Myocyte (in vitro differentiated cells): ENCODE data around the gene USP40. TPM values are rescaled to one million over a fixed set of nuclear protein-coding genes. Genes with fewer than 3 reads are reported as not detected.
"Not testable (repeated sequence)": the region's sequence is repeated elsewhere in the genome, so short reads cannot be mapped to it uniquely, and the experiment has no call there.

Experiments used
- DNase-seq: peaks from one replicate; pipeline ENCODE4 v3.0.0-alpha.2; 2012; ENCODE audit warnings: low read depth
- polyA plus RNA-seq: library from polyadenylated mRNA; unstranded; fragments of >200 nt; gene quantifications from one replicate; pipeline ENCODE4 v1.2.1, GENCODE V29; 2012; ENCODE audit warnings: missing spikeins
- total RNA-seq: library from RNA; depleted of rRNA; stranded (reverse); fragments of >200 nt; gene quantifications from 2 replicates; pipeline ENCODE4 v1.2.3, GENCODE V29; 2014

The USP40 gene, protein sequence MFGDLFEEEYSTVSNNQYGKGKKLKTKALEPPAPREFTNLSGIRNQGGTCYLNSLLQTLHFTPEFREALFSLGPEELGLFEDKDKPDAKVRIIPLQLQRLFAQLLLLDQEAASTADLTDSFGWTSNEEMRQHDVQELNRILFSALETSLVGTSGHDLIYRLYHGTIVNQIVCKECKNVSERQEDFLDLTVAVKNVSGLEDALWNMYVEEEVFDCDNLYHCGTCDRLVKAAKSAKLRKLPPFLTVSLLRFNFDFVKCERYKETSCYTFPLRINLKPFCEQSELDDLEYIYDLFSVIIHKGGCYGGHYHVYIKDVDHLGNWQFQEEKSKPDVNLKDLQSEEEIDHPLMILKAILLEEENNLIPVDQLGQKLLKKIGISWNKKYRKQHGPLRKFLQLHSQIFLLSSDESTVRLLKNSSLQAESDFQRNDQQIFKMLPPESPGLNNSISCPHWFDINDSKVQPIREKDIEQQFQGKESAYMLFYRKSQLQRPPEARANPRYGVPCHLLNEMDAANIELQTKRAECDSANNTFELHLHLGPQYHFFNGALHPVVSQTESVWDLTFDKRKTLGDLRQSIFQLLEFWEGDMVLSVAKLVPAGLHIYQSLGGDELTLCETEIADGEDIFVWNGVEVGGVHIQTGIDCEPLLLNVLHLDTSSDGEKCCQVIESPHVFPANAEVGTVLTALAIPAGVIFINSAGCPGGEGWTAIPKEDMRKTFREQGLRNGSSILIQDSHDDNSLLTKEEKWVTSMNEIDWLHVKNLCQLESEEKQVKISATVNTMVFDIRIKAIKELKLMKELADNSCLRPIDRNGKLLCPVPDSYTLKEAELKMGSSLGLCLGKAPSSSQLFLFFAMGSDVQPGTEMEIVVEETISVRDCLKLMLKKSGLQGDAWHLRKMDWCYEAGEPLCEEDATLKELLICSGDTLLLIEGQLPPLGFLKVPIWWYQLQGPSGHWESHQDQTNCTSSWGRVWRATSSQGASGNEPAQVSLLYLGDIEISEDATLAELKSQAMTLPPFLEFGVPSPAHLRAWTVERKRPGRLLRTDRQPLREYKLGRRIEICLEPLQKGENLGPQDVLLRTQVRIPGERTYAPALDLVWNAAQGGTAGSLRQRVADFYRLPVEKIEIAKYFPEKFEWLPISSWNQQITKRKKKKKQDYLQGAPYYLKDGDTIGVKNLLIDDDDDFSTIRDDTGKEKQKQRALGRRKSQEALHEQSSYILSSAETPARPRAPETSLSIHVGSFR
- total RNA-seq: 23.4 and 32.9 TPM in 2 replicates
- polyA plus RNA-seq: 23.9 TPM

- peak; percentile 95 for DNase-seq
Measured at GRCh38 chr2:233566141-233566956, at the start of gene USP40. Gene USP40, minus strand, starts transcription at chr2:233566782. Its CDS starts 1,228 bp downstream, at chr2:233565554.

- no peak for DNase-seq
Measured at GRCh38 chr2:233611284-233611683, 44.7 kb upstream of the USP40 start.

GRCh38 chr2:233605680-233606079, 39.1 kb upstream of the USP40 start:
- DNase-seq: no peak

DNA sequence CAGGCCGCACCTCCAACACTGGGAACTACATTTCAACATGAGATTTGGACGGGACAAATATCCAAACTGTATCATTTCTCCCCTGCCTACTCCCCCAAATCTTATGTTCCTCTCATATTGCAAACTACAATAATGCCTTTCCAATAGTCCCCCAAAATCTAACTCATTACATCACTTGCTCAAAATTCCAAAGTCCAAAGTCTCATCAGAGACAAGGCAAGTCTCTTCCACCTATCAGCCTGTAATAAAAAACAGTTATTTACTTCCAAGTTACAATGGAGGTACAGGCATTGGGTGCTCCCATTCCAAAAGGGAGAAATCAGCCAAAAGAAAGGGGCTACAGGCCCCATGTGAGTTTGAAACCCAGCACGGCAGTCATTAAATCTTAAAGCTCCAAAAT, 38.2 kb upstream of the USP40 start:
- no peak for DNase-seq

DNA sequence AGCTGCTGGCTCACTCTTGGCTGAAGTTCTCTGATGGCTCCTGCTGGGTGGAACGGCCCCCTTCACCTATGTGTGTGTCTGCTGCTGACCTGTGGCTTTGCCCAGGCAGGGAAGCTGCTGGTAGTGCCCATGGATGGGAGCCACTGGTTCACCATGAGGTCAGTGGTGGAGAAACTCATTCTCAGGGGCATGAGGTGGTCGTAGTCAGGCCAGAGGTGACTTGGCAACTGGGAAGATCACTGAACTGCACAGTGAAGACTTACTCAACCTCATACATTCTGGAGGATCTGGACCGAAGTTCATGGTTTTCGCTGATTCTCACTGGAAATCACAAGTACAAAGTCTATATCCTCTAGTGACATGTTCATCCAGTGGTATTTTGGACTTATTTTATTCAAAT, 36.9 kb upstream of the USP40 start:
- DNase-seq: no peak

GRCh38 chr2:233602076-233602475, 35.5 kb upstream of the USP40 start:
- DNase-seq: no peak

GRCh38 chr2:233600386-233600785, 33.8 kb upstream of the USP40 start:
- no peak for DNase-seq

DNA sequence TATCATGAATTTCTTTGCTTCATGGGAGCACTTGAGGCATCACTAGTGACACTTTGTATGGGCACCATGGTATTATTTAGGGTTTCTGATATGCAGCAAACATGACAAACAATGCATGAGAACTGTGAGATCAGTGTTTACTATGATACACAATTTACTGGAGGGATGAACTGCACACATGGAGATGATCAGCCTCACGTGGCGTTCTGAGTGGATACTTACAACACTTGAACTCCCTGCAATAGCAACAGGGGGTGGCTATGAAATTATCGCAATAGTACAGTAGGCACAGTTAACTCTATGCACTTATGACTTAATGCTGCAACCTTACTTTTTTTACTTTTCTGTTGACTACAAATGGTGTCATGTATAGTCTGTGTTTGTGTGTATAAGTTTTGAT, 32.4 kb upstream of the USP40 start:
- no peak for DNase-seq

DNA sequence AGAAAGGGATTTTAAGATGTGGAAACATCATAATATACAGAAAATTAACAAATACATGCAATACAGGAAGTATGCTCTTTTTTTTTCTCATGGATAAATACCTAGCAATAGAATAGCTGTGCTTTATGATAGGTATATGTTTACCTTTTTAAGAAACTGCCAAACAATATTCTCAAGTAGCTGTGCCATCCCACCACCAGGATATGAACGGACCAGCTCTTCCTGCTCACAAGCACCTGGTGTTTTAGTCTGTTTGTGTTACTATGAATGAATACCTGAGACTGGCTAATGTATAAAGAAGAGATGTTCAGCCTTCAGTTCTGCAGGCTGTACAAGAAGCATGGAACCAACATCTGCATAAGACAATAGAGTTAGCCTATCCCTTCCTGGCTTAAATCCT, 30.9 kb upstream of the USP40 start:
- no peak for DNase-seq

GRCh38 chr2:233593201-233593600, 26.6 kb upstream of the USP40 start:
- peak; percentile 3 for DNase-seq

DNA sequence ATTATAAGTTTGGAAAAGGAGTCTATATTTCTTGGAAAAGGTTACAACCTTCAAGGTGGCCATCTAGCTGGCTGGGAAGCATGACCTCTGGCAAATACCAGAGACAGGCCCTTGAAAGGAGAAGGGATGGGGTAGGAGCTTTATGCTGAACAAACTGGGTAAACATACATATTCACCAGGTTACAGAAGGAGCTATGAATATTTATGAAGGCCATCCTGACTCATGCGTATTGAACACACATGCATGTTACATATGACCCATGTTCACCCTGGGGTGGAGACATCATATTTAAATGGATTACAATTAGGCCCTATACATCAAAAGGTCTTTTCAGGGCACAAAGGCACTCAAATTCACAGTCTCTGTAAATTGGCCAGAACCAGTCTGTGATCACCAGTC, 26.1 kb upstream of the USP40 start:
- not testable (repeated sequence) for DNase-seq

- no peak for DNase-seq
Measured at GRCh38 chr2:233588400-233588799, 21.8 kb upstream of the USP40 start.

GRCh38 chr2:233584210-233584609, 17.6 kb upstream of the USP40 start:
- no peak for DNase-seq

- DNase-seq: not testable (repeated sequence)
Measured at GRCh38 chr2:233583217-233583965, 16.8 kb upstream of the USP40 start.

DNA sequence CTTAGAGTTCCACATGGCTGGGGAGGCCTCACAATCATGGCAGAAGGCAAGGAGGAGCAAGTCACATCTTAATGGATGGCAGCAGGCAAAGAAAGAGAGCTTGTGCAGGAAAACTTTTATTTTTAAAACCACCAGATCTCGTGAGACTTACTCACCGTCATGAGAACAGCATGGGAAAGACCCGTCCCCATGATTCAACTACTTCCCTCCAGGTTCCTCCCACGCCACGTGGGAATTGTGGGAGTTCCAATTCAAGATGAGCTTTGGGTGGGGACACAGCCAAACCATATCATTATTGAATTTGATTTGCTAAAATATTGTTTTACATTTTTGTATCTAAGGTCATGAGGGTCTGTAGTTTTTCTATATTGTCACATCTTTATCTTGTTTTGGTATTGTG, 10.8 kb upstream of the USP40 start:
- DNase-seq: not testable (repeated sequence)

GRCh38 chr2:233572468-233572867, 5.9 kb upstream of the USP40 start:
- DNase-seq: no peak

DNA sequence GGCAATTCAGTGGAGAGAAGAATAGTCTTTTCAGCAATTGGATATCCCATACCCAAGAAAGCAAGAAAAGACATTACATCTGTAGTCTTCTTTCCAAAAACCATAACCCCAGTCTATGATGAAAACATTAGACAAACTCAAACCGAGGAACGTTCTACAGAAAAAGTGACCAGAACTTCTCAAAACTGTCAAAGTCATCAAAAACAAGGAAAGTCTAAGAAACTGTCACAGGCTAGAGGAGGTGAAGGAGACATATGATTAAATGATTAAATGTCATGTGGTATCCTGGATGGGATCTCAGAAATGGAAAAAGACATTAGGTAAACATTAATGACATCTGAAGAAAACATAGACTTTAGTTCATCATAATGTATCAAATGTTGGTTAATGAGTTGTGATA, 4.9 kb upstream of the USP40 start:
- no peak for DNase-seq

GRCh38 chr2:233571001-233571400, 4.4 kb upstream of the USP40 start:
- DNase-seq: no peak

DNA sequence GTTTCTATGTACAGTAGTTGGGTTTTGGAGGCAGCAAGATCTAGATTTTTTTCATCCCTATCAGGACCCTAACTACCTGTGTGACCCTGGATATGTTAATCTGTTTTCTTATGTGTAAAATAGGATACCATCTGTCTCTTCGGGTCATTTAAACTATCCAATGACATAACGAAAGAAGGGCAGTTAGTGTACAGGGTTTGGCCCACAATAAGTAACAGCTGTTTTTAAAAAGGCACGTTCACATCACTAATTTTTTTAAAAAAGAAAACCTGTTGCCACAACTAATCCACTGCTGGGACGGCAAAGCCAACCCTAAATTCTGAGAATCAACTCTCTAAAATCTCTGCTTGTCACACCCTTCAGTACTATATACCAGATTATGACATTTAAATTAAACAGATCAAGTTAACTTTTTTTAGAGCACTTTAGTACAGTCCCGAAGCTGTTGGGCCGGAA, 869 bp downstream of the USP40 start:
- DNase-seq: peak; percentile 79
